ENCODE results near the gene TAS2R1. TPM values are rescaled to one million over a fixed set of nuclear protein-coding genes. Genes with fewer than 3 reads are reported as not detected.

Gene TAS2R1
- total RNA-seq, 1 donor from 2014 or later: not detected

DNA sequence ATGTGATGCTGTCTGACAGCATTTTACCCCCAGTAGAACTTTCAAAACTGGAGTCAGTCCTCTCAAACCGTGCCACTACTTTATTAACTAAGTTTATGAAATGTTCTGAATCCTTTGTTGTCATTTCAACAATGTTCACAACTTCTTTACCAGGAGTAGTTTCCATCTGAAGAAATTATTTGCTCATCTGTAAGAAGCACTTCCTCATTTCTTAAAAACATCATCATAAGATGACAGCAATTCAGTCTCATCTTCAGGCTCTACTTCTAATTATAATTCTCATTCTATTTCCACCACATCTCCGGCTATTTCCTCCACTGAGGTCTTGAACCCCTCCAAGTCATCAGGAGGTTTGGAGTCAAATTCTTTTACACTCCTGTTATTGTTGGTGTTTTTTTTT is 2.3 kb upstream of the TAS2R1 start:
- Histone ChIP-seq H4K20me1 (ENCODE audit: low read depth) (no peaks in the 10 kb centered on the region), H3F3A (ENCODE audit: low read depth) (no peaks in the 10 kb centered on the region), H3K4me3 (no peak overlapping the region), H3K4me2 (no peak overlapping the region), H3K9ac (no peak overlapping the region), H2AFZ (replicated peaks) (no peak overlapping the region), H3K27me3 (no peaks in the 10 kb centered on the region), H3K27ac (no peak overlapping the region), H3K36me3 (no peaks in the 10 kb centered on the region), H3K4me1 (no peaks in the 10 kb centered on the region), H3K79me2 (ENCODE audit: low read depth) (no peaks in the 10 kb centered on the region), H3K9me3 (ENCODE audit: low read depth) (no peaks in the 10 kb centered on the region)
- Mint-ChIP-seq H3K36me3 (no peaks in the 10 kb centered on the region), H3K9me3 (peaks cover 29% of the 10 kb centered on the region), H3K27me3 (ENCODE audit: insufficient read depth, low read depth) (peaks cover 2% of the 10 kb centered on the region), H3K4me3 (no peak overlapping the region), H3K4me1 (no peaks in the 10 kb centered on the region), H3K27ac (no peak overlapping the region)
- no peak for DNase-seq (ENCODE audit: low spot score)
- TF ChIP-seq EZH2 (IDR thresholded peaks at IDR 0.05) (no peak), CTCF (IDR thresholded peaks at IDR 0.05) (no peak), EZH2phosphoT487 (IDR thresholded peaks at IDR 0.05) (no peak)

DNA sequence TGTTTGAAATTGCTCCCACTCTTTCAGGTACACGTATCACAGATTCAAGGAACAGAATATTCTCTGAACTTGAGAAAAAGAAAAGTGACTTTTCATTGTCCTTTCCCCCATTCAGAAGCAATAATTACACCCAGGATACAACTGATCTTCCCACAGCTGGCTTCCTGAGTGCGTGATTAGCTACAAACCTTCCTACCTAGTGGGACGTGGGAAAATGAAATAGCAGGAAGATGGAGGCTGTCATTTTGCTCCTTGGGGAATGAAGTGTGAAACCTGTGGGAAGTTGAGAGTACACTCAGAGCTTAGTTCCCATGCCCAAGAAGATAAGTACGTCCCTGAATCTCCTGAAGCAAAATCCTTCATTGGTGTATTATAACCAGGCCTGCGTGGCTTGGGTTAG is 2.6 kb downstream of the TAS2R1 start:
- no peak for DNase-seq (ENCODE audit: low spot score)
- no peak for TF ChIP-seq EZH2phosphoT487 (IDR thresholded peaks at IDR 0.05)
- no peak for TF ChIP-seq EZH2 (IDR thresholded peaks at IDR 0.05)
- no peak for TF ChIP-seq CTCF (IDR thresholded peaks at IDR 0.05)
- Mint-ChIP-seq H3K27me3 (ENCODE audit: insufficient read depth, low read depth) (peaks cover 2% of the 10 kb centered on the region), H3K27ac (no peak overlapping the region), H3K4me1 (peaks cover 5% of the 10 kb centered on the region), H3K4me3 (no peak overlapping the region), H3K9me3 (no peaks in the 10 kb centered on the region), H3K36me3 (no peaks in the 10 kb centered on the region)
- H2AFZ ChIP-seq (replicated peaks): no peak overlapping the region
- H4K20me1 ChIP-seq (ENCODE audit: low read depth): no peaks in the 10 kb centered on the region
- H3K27me3 ChIP-seq: no peaks in the 10 kb centered on the region
- peaks cover 13% of the 10 kb centered on the region for H3F3A ChIP-seq (ENCODE audit: low read depth)
- H3K4me3 ChIP-seq: no peak overlapping the region
- no peaks in the 10 kb centered on the region for H3K9me3 ChIP-seq (ENCODE audit: low read depth)
- H3K36me3 ChIP-seq: no peaks in the 10 kb centered on the region
- H3K9ac ChIP-seq: no peak overlapping the region
- no peak overlapping the region for H3K4me2 ChIP-seq
- no peak overlapping the region for H3K27ac ChIP-seq
- no peaks in the 10 kb centered on the region for H3K79me2 ChIP-seq (ENCODE audit: low read depth)
- peaks cover 17% of the 10 kb centered on the region for H3K4me1 ChIP-seq

DNA sequence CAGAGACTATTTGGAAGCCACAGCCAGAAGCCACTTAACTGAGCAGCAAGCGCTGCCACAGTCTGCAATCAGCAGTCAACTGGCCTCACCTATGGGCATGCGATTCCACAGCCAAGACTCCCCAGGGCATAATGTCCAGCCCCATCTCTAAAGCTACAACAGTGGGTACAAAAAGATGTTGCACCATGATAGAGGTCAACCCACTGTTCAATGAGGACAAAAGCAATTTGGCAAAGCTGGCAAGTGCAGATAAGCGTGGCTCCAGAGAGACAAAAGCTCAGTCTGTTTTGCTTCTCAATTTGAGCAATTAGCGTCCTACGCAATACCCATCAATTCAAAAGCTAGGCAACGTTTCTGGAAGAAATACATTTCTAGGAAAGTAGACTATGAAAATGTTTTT is 3.2 kb downstream of the TAS2R1 start:
- H3K27me3 ChIP-seq: no peaks in the 10 kb centered on the region
- no peak for DNase-seq (ENCODE audit: low spot score)
- H3K9ac ChIP-seq: no peak overlapping the region
- no peaks in the 10 kb centered on the region for H4K20me1 ChIP-seq (ENCODE audit: low read depth)
- peaks cover 20% of the 10 kb centered on the region for H3K4me1 ChIP-seq
- Mint-ChIP-seq H3K36me3 (no peaks in the 10 kb centered on the region), H3K27me3 (ENCODE audit: insufficient read depth, low read depth) (peaks cover 2% of the 10 kb centered on the region), H3K9me3 (no peaks in the 10 kb centered on the region), H3K4me3 (no peak overlapping the region), H3K4me1 (peaks cover 5% of the 10 kb centered on the region), H3K27ac (no peak overlapping the region)
- TF ChIP-seq EZH2 (IDR thresholded peaks at IDR 0.05) (no peak), EZH2phosphoT487 (IDR thresholded peaks at IDR 0.05) (no peak), CTCF (IDR thresholded peaks at IDR 0.05) (no peak)
- H3K9me3 ChIP-seq (ENCODE audit: low read depth): no peaks in the 10 kb centered on the region
- H3K79me2 ChIP-seq (ENCODE audit: low read depth): no peaks in the 10 kb centered on the region
- H3K27ac ChIP-seq: no peak overlapping the region
- H3K4me3 ChIP-seq: no peak overlapping the region
- H2AFZ ChIP-seq (replicated peaks): no peak overlapping the region
- no peaks in the 10 kb centered on the region for H3K36me3 ChIP-seq
- peaks cover 13% of the 10 kb centered on the region for H3F3A ChIP-seq (ENCODE audit: low read depth)
- no peak overlapping the region for H3K4me2 ChIP-seq

Measured in neural progenitor cell (in vitro differentiated cells).